ENCODE data around the gene ANKRD12.
"Not testable (repeated sequence)": the region's sequence is repeated elsewhere in the genome, so short reads cannot be mapped to it uniquely, and the experiment has no call there.

ANKRD12 gene

DNA sequence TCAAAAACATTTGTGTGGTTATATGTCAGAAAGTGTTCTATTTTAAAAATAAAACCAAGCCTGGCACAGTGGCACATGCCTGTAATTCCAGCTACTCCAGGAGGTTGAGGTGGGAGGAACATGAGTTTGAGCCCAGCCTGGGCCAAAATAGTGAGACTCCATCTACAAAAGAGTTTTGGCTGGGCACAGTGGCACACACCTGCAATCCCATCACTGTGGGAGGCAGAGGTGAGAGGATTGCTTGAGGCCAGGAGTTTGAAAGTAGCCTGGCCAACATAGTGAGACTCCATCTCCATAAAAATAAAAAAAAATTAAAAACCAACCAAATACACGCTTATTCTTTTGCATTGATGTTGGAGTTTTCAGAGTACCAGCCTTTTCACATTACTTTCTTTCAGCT lies 9.6 kb downstream of the ANKRD12 start:
- DNase-seq (ENCODE audit: low read depth), result no peak

DNA sequence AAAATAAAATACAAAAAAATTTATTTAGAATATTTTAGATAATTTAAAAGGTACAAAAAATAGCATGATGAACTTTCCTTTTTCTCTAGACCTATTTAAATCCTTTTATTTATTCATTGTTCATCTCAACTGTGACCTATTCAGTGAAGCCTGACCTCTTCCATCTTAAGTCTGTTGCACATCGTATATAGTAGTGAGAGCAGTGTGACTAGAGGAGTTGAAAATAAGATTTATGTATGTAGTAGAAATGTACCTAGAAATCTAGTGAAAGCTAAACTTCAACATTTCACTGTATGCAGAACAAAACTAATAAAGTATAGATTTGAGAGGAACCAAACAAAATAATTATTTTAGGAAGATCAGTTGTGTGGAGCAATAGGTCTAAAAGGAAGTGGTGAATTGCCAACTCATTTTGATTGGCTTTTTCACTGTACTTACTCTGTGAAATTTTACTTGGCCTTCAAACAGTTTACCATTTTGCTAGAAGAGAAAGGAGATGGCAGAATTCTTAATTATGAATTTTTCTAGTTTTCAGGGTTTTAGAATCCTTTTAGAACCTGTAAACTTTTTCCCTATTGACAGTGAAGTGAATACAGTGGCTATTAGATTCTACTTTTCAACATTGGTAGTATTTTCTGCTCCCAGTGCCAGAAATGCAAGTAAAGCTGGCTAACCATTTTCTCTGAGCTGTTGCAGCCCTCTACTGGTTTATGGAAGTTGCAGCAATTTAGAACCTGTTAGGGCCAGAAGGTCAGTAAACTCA lies 11.0 kb downstream of the ANKRD12 start:
- DNase-seq (ENCODE audit: low read depth), result no peak

DNA sequence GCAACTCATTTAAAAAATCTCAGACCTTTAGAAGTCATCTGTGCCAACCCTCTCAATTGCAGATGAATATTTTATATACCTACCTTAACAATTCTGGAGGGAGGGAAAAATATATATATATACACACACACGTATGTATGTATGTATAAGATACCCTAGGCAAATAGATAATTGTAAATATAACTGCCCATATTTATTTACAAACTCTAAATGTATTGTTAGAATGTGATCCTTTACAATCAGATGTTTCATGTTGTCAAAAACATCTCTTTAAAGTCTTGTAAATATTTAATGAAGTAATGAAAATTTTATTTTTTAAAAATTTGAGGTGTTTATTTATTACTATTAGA lies 11.6 kb downstream of the ANKRD12 start:
- no peak for DNase-seq (ENCODE audit: low read depth)

DNA sequence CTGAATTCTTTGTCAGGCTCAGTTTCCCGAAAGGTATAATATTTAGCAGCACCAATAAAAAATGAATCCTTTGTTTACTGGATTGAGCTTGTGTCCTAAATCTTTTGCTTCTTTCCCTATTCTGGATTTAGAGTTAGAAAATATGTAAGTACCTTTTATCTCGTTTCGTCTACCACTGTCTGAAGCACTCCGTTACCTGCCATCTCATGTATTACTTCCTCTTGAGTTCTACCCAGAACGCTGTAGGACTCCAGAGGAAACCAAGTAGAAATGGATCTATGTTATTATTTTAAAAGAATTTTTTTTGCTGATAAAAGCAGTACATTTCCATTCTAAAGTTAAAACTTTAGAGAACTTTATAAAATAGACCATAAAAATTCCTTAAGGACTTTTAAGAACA lies 13.5 kb downstream of the ANKRD12 start:
- no peak for DNase-seq (ENCODE audit: low read depth)

DNA sequence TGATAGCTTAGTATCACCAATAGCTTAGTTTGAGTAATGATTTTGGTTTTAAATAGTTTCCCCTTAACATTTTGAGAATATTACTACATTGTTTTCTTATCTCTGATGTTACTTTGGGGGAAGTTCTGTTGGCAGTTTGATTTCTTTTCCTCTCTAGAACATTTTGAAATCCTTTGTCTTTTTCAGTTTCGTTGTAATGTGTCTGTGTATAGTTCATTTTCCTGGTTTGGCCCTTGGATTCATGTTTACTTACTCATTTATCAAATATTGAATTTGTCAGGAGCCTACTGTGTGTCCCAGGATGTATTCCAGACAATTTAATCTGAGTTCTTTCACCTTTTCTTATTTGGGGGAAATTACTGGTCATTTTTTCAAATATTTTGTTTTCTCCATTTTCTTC lies 16.7 kb downstream of the ANKRD12 start:
- no peak for DNase-seq (ENCODE audit: low read depth)

DNA sequence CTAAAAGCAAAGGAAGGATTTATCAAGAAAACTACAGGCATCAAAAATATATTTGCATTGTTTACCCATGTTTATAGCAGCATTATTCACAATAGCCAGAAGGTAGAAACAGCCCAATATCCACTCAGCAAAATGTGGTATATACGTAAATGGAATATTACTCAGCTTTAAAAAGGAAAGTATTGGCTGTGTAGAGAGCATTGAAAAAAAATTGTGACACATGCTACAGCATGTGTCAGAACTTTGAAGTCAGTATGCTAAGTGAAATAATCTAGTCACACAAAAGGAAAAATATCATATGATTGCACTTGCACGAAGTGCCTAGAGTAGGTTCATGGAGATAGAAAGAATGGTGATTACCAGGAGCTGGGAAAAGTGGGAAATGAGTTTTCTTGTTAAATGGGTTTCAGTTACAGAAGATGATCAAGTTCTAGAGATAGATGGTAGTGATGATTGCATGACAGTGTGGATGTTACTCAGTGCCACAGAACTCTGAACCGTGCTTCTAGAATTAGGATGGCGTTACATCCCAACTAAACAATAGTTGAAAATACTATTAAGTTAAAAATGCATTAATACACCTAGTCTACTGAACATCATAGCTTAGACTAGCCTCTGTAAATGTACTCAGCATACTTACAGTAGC lies 20.1 kb downstream of the ANKRD12 start:
- DNase-seq (ENCODE audit: low read depth), result no peak

DNA sequence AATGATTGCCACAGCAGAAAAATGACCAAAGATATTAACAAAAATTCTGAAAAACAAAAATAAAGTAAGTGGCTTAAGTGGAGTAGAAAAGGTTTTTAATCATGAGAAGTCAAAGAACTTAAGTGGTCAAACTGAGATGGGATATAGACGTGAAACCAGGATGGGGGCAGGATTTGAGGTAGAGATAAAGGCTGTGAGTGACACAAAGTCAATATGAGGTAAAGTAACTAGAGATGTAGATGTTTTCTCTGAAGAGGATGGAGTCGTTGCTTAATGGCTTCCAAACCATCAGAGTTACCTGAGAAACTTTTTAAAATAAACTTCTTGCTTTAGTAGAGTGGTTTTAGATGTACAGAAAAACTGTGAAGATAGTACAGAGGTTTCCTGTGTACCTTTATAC lies 21.2 kb downstream of the ANKRD12 start:
- DNase-seq (ENCODE audit: low read depth), result no peak

DNA sequence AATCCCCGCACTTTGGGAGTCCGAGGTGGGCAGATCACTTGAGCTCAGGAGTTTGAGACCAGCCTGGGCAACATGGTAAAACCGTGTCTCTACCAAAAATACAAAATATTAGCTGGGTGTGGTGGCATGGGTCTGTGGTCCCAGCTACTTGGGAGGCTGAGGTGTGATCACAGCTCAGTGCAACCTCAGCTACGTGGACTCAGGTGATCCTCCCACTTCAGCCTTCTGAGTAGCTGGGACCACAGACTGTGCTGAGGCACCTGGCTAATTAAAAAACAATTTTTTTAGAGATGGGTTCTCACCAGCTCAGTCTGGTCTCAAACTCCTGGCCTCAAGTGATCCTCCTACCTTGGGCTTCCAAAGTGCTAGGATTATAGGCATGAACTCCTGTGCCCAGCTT lies 23.4 kb downstream of the ANKRD12 start:
- DNase-seq (ENCODE audit: low read depth), result no peak

DNA sequence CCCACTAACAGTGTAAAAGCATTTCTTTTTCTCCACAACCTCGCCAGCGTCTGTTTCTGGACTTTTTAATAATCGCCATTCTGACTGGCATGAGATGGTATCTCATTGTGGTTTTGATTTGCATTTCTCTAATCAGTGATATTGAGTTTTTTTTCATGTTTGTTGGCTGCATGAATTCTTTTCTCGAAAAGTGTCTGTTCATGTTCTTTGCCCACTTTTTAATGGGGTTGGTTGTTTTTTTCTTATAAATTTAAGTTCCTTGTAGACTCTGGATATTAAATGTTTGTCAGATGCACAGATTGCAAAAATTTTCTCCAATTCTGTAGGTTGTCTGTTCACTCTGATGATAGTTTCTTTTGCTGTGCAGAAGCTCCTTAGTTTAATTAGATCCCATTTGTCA lies 26.1 kb downstream of the ANKRD12 start:
- not testable (repeated sequence) for DNase-seq (ENCODE audit: low read depth)

DNA sequence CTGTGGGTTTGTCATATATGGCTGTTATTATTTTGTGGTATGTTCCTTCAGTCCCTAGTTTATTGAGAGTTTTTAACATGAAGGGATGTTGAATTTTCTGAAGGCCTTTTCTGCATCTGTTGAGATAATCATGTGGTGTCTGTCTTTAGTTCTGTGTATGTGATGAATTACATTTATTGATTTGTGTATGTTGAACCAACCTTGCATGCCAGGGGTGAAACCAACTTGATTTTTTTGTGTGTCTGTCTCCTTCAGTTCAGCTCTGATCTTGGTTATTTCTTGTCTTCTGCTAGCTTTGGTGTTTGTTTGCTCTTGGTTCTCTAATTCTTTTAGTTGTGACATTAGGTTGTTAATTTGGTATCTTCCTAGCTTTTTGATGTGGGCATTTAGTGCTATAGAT lies 27.6 kb downstream of the ANKRD12 start:
- not testable (repeated sequence) for DNase-seq (ENCODE audit: low read depth)

DNA sequence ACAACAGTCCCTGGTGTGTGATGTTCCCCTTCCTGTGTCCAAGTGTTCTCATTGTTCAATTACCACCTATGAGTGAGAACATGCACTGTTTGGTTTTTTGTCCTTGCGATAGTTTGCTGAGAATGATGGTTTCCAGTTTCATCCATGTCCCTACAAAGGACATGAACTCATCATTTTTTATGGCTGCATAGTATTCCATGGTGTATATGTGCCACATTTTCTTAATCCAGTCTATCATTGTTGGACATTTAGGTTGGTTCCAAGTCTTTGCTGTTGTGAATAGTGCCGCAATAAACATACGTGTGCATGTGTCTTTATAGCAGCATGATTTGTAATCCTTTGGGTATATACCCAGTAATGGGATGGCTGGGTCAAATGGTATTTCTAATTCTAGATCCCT lies 29.3 kb downstream of the ANKRD12 start:
- not testable (repeated sequence) for DNase-seq (ENCODE audit: low read depth)

DNA sequence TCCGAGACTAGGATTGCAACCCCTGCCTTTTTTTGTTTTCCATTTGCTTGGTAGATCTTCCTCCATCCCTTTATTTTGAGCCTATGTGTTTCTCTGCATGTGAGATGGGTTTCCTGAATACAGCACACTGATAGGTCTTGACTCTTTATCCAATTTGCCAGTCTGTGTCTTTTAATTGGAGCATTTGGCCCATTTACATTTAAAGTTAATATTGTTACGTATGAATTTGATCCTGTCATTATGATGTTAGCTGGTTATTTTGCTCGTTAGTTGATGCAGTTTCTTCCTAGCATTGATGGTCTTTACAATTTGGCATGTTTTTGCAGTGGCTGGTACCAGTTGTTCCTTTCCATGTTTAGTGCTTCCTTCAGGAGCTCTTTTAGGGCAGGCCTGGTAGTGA lies 32.9 kb downstream of the ANKRD12 start:
- not testable (repeated sequence) for DNase-seq (ENCODE audit: low read depth)

DNA sequence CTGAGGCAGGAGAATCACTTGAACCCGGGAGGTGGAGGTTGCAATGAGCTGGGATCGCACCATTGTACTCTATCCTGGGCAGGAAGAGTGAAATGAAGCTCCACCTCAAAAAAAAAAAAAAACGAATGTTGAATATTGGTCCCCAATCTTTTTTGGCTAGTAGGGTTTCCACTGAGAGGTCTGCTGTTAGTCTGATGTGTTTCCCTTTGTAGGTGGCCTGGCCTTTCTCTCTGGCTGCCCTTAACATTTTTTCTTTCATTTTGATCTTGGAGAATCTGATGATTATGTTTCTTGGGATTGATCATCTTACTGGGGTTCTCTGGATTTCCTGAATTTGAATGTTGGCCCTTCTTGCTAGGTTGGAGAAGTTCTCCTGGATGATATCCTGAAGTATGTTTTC lies 35.3 kb downstream of the ANKRD12 start:
- DNase-seq (ENCODE audit: low read depth), result not testable (repeated sequence)

DNA sequence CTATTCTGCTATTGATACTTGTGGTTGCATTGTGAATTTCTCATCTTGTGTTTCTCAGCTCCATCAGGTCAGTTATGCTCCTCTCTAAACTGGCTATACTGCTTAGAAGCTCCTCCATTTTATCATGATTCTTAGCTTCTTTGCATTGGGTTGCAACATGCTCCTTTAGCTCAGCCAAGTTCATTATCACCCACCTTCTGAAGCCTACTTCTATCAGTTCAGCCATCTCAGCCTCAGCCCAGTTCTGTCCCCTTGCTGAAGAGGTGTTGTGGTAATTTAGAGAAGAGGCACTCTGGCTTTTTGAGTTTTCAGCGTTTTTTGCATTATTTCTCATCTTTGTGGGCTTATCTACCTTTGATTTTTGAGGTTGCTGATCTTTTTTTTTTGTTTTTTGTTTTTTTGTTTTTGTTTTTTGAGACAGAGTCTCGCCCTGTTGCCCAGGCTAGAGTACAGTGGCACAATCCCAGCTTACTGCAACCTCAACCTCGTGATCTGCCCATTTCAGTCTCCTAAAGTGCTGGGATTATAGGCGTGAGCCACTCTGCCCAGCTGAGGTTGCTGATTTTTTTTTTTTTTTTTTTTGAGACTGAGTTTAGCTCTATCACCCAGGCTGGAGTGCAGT lies 36.0 kb downstream of the ANKRD12 start:
- DNase-seq (ENCODE audit: low read depth), result no peak

DNA sequence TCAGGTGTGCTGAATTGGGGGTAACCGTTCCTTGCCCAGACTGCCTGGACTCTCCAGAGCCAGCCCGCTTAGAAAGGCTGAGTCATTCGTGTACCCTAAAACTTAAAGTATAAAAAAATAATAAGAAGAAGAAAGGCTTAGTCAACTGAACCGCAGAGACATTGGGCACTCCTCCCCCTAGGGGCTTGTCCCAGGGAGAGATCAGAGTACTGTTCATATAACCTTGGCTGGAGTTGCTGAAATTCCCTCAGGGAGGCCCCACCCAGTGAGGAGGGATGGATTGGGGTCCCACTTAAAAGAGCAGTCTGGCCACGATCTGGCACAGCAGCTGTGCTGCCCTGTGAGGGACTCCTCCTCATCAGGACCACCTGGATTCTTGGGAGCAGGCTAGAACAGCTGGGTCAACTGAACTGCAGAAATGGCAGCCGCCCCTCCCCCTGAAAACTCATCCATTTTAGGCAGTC lies 37.2 kb downstream of the ANKRD12 start:
- peak; percentile 4 for DNase-seq (ENCODE audit: low read depth)

DNA sequence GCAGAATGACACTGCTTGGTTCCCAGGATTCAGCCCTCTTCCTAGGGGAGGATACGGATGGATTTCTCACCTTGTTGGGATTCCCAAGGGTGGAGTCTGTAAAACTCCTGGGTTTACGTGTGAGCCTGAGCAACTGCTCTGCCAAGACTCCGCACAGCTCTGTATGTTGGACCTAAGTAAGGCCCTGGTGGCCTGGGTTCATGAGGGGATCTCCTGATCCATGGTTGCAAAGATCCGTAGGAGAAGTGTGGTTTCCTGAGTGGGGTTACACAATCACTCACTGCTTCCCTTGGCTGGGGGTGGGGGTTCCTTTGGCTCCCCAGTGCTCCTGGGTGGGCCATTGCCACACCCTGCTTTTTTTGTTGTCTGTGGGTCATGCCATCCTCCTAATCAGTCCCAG lies 37.7 kb downstream of the ANKRD12 start:
- no peak for DNase-seq (ENCODE audit: low read depth)

DNA sequence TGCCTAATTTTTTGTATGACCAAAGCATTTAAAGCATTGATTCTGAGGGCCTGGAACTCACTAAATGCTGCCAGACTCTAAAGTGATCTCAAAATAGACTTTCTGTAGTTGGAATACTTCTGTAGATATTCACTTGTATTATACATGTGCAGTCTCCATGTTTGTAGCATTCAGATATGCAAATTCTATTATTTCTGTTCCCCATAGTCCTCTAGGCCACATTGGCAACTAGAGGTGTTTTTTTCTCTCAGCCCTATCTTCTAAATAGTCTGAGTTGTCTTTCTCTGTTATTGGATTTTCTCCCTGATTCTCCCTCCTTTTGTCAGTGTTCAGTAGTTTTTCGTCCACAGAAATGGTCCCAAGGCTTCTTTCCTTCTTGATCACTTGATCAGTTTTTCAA lies 38.5 kb downstream of the ANKRD12 start:
- no peak for DNase-seq (ENCODE audit: low read depth)

DNA sequence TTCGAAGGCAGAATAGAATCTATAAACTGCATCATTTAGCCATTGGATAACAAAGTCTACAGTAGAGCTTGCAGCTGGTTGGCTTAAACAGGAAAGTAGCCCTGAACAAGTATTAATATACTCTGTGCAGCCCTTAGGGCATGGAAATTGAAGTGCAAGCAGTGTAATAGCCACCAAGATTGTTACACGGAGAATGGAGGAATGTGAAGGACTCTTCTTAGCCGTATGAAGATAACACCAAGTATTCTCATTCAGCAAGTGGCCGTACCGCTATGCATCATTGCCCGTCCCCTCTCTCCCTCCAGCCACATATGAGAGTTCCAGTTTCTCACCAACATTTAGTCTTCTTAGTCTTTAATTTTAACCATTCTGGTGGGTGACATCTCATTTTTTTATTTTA lies 40.5 kb downstream of the ANKRD12 start:
- DNase-seq (ENCODE audit: low read depth), result no peak

DNA sequence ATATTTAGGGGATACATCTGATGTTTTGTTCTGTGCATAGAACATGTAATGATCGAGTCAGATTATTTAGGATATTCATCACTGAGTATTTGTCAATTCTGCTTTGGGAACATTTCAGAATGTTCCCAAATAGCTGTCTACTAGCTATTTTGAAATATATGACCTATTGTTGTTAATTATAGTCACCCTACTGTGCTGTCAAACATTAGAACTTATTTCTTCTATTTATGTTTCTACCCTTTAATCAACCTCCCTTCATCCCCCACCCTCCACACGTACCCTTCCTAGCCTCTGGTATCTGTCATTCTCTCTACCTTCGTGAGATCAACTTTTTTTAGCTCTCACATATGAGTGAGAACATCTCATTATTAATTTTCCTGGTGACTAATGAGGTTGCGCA lies 40.9 kb downstream of the ANKRD12 start:
- DNase-seq (ENCODE audit: low read depth), result no peak

DNA sequence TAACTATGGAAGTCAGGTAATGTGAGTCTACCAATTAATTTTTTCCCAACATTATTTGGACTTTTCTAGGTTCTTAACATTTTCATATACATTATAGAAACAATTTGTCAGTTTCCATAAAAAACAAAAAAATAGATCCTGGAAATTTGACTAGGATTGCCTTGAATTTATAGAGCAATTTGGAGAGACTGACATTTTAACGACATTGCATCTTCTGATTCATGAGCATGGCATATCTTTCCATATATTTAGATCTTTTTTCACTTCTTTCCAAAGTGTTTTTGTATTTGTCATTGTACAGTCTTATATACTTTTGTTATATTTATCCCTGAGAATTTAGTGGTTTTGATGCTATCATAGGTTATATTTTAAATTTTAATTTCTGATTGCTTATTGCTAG lies 42.0 kb downstream of the ANKRD12 start:
- DNase-seq (ENCODE audit: low read depth), result no peak

DNA sequence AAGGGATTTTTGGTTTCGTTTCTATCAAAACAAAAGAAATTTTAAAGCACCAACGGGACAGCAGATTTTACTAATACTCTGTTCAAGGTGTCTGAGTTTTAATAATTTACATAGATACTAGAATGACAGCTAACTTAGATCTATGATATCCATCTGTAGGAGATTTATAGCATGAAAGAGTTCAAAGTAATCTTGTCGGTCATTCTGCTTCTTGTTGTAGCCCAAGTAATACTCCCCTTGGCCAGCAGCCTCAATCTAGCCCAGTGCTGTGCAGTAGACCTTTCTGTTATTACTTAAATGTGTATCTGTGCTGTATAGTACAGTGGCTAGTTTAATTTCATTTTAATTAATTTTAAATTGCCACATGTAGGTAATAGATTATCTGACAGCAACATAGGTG lies 44.7 kb downstream of the ANKRD12 start:
- DNase-seq (ENCODE audit: low read depth), result no peak

DNA sequence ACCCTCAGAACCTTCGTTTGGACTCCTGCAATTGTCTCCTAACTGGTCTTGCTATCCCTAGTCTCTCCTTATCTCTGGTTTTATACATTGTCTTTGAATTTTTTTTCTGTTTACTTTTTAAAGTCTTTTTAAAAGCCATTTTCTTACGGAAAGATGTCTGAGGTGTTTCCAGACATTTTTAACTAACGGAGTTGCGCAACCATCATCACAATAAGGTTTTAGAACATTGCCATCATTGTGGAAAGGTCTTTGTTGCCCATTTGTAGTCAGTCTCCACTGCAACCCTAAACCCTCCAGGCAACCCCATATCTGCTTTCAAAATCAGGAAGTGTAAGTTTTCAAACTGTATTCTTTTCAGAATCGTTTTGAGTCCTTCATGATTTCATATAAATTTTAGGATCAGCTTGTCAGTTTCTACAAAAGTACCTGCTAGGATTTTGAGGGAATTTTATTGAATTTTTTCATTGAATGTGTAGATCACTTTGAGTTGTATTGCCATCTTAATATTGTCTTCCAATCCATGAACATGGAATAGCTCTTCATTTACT lies 46.3 kb downstream of the ANKRD12 start:
- no peak for DNase-seq (ENCODE audit: low read depth)

DNA sequence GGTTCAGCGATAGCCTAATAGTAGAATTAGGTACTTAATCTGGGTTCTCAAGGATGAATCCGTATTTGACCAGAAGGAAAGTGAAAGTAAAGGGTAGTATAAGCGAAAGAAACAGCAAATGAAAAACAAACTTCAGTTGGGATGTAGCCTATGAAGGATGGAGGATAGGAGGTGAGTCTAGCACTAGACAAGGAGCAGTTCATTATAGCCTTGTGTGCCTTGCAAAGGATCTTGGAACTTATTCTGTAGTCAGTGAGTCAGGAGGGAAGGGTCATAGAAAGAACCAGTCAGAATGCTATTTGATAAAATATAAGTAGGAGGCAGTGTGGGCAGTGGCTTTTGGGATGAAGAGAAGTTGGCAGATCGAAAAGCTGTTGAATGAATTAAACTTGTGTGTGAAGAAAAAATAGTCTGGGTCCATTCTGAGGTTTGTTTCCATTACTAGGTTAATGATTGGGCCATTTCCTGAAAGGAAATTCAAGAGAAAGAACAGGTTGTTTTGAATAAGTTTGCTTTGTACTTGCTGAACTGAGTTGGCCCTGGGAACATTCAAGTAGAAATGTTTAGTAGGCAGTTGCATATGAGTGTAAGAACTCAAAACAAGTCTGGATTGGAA lies 48.5 kb downstream of the ANKRD12 start:
- DNase-seq (ENCODE audit: low read depth), result no peak

Measured in T-helper 22 cell (primary cell).